HepG2 (cell line): Measurements from ENCODE around the gene ABHD12. TPM values are rescaled to one million over a fixed set of nuclear protein-coding genes. Genes with fewer than 3 reads are reported as not detected.

ENCODE experiments used
- ATAC-seq: fragments of 200-7000 bp; cut with Tn5 transposase; 3 replicates; pipeline ENCODE4 v1.9.1; 2020; ENCODE audit warnings: mild to moderate bottlenecking, moderate library complexity
- BruUV-seq: library from RNA; stranded (reverse); fragments of 400-500 nt; replicated peaks from 2 replicates; lab custom pipeline; 2021; lab: Mats Ljungman, UMichigan
- CTCF ChIA-PET: fragments of 300-600 bp; formaldehyde crosslinking; extraction: SDS; loops from one replicate; lab custom pipeline; 2021; ENCODE audit warnings: low total read pairs, inconsistent platforms, low intra/inter-chr PET ratio; lab: Yijun Ruan, JAX
- POLR2A ChIA-PET: fragments of 350-600 bp; sonication (Branson Sonifier 250); formaldehyde crosslinking; loops from one replicate; lab custom pipeline; 2020; ENCODE audit warnings: antibody characterized with exemption, inconsistent platforms; lab: Yijun Ruan, JAX
- DNase-seq: peaks from one replicate; pipeline ENCODE4 v3.0.0-alpha.2; 2015; ENCODE audit warnings: low spot score
- FAIRE-seq: peaks from 3 replicates; lab custom pipeline; 2011; peaks lifted over from hg19 to GRCh38; lab: Jason Lieb, UNC
- H2AFZ ChIP-seq: one replicate; pipeline ENCODE4 v1.6.1; 2011; ENCODE audit warnings: low read length, inconsistent platforms
- H3K27ac ChIP-seq: fragments of 300-600 bp; 3 replicates; pipeline ENCODE4 v1.8.0; 2011; ENCODE audit warnings: mixed run types, mild to moderate bottlenecking, mixed read lengths, low read length, inconsistent platforms; ENCODE audit not compliant: insufficient read depth; ENCODE audit errors: extremely low read length
- H3K27me3 ChIP-seq, 2 experiments: fragments of 200-600 bp in 1 of 2; 2 replicates in 1 of 2; 3 replicates in 1 of 2; pipeline versions ENCODE4 v1.6.0 to v1.8.0; 2011; ENCODE audit warnings: low read length in 2 of 2, mild to moderate bottlenecking in 2 of 2, moderate library complexity in 2 of 2, inconsistent platforms in 1 of 2; ENCODE audit not compliant: insufficient read depth in 2 of 2, control insufficient read depth in 1 of 2
- H3K36me3 ChIP-seq, 2 experiments: fragments of 200-600 bp in 1 of 2; replicated peaks in 1 of 2; 2 replicates in 1 of 2; 3 replicates in 1 of 2; pipeline versions ENCODE4 v1.5.1 to v1.8.0; 2011; ENCODE audit warnings: low read length in 2 of 2, inconsistent platforms in 1 of 2; ENCODE audit not compliant: insufficient read depth in 2 of 2, control insufficient read depth in 1 of 2
- H3K4me1 ChIP-seq: 2 replicates; pipeline ENCODE4 v1.5.1; 2012; ENCODE audit warnings: low read length, inconsistent platforms; ENCODE audit not compliant: insufficient read depth
- H3K4me2 ChIP-seq: 2 replicates; pipeline ENCODE4 v1.6.0; 2011; ENCODE audit warnings: low read depth, low read length, inconsistent platforms
- H3K4me3 ChIP-seq, 3 experiments: fragments of 200-600 bp in 1 of 3; sonication (generic), shearing (Covaris generic) in 1 of 3; replicated peaks in 1 of 3; 2 replicates each; pipeline ENCODE4 v1.5.1; 2011 to 2016; ENCODE audit warnings: low read length in 3 of 3, inconsistent platforms in 2 of 3, low read depth in 2 of 3, mild to moderate bottlenecking in 2 of 3, control low read depth in 1 of 3, mixed read lengths in 1 of 3; ENCODE audit not compliant: insufficient read depth in 1 of 3
- H3K79me2 ChIP-seq: one replicate; pipeline ENCODE4 v1.6.1; 2011; ENCODE audit warnings: low read length, inconsistent platforms; ENCODE audit not compliant: insufficient read depth
- H3K9ac ChIP-seq: 2 replicates; pipeline ENCODE4 v1.6.0; 2011; ENCODE audit warnings: mild to moderate bottlenecking, low read depth, low read length, inconsistent platforms; ENCODE audit not compliant: insufficient read depth
- H3K9me3 ChIP-seq: 2 replicates; pipeline ENCODE4 v1.5.1; 2012; ENCODE audit warnings: mild to moderate bottlenecking, low read length
- H4K20me1 ChIP-seq: 2 replicates; pipeline ENCODE4 v1.6.0; 2011; ENCODE audit warnings: inconsistent platforms, mild to moderate bottlenecking, low read length, moderate library complexity; ENCODE audit not compliant: insufficient read depth
- CHD2 ChIP-seq: IDR thresholded peaks from 2 replicates; pipeline ENCODE4 v1.6.1; 2011; ENCODE audit warnings: low read depth, low read length, improper control_type of control experiment
- FOXK2 ChIP-seq: fragments of 450-650 bp; IDR thresholded peaks from 2 replicates; pipeline ENCODE4 v1.6.1; 2016
- MBNL3 ChIP-seq: fragments of 250-450 bp; sonication (Bioruptor Pico); conservative IDR thresholded peaks from 2 replicates; pipeline ENCODE4 v1.8.0; 2022; ENCODE audit warnings: mild to moderate bottlenecking, inconsistent platforms
- MTF1 ChIP-seq: sonication (generic); formaldehyde crosslinking; IDR thresholded peaks from 2 replicates; pipeline ENCODE4 v1.5.0; 2020; ENCODE audit warnings: missing genetic modification reagents
- MXI1 ChIP-seq: IDR thresholded peaks from 3 replicates; pipeline ENCODE4 v1.6.1; 2012; ENCODE audit warnings: low read depth, low read length, inconsistent platforms, borderline replicate concordance
- RELA ChIP-seq: sonication (generic); formaldehyde crosslinking; IDR thresholded peaks from 2 replicates; pipeline ENCODE4 v1.4.0; 2020; ENCODE audit warnings: missing genetic modification reagents
- TMF1 ChIP-seq: sonication (generic); formaldehyde crosslinking; IDR thresholded peaks from 2 replicates; pipeline ENCODE4 v1.8.1; 2022; ENCODE audit warnings: low read depth, missing genetic modification reagents
- ZNF121 ChIP-seq: sonication (generic); formaldehyde crosslinking; IDR thresholded peaks from 2 replicates; pipeline ENCODE4 v1.5.0; 2020; ENCODE audit warnings: mild to moderate bottlenecking, missing genetic modification reagents
- ZNF275 ChIP-seq: sonication (generic); formaldehyde crosslinking; IDR thresholded peaks from 2 replicates; pipeline ENCODE4 v1.8.0; 2022; ENCODE audit warnings: missing genetic modification reagents, mild to moderate bottlenecking, inconsistent platforms, borderline replicate concordance
- ZNF570 ChIP-seq: sonication (generic); formaldehyde crosslinking; IDR thresholded peaks from 2 replicates; pipeline ENCODE4 v1.4.0; 2020; ENCODE audit warnings: mild to moderate bottlenecking, missing genetic modification reagents, borderline replicate concordance
- WGBS: methylation state at CpG from one replicate; pipeline ENCODE4 v1.1.6; 2017; ENCODE audit warnings: low lambda C conversion rate; 5-methylcytosine and 5-hydroxymethylcytosine counted together
- in situ Hi-C: cut with HindIII; loops from 2 replicates; pipeline ENCODE4 v1.10.0; 2017; ENCODE audit warnings: low pct_unique_long_range_greater_than_20kb; ENCODE audit not compliant: extremely low pct_ligation_motif_present
- intact Hi-C: fragments of 100-400 bp; cut with micrococcal nuclease; formaldehyde crosslinking; loops from one replicate; pipeline ENCODE4 v1.10.0; 2022; ENCODE audit not compliant: unreplicated experiment
- polyA plus RNA-seq, 8 experiments: library from polyadenylated mRNA; depleted of rRNA in 3 of 8; stranded (reverse) in 7 of 8; unstranded in 1 of 8; fragments of >200 nt; fragmentation: Illumina TruSeq in 4 of 8; extraction: Trizol in 4 of 8; gene quantifications; 2 replicates each; pipeline versions ENCODE4 v1.2.1 to v1.2.3, GENCODE V29; 2011 to 2016; ENCODE audit warnings: low read depth in 4 of 8, missing spikeins in 1 of 8, mixed read lengths in 1 of 8; ENCODE audit not compliant: insufficient read depth in 1 of 8
- total RNA-seq, 5 experiments: library from RNA; depleted of rRNA; stranded (reverse); fragments of >200 nt; fragmentation: Illumina TruSeq; extraction: Trizol; gene quantifications; 2 replicates each; pipeline ENCODE4 v1.2.3, GENCODE V29; 2016; ENCODE audit warnings: low read depth in 1 of 5
- TF ChIP-seq, protein P1 (sequence below): sonication (generic); formaldehyde crosslinking; IDR thresholded peaks from 2 replicates; pipeline ENCODE4 v1.5.0; 2020; ENCODE audit warnings: mild to moderate bottlenecking, missing genetic modification reagents
- TF ChIP-seq, protein P2 (sequence below): sonication (generic); formaldehyde crosslinking; IDR thresholded peaks from 2 replicates; pipeline ENCODE4 v1.8.1; 2023; ENCODE audit warnings: mild to moderate bottlenecking, missing genetic modification reagents, borderline replicate concordance
- TF ChIP-seq, protein P3 (sequence below): sonication (generic); formaldehyde crosslinking; IDR thresholded peaks from 2 replicates; pipeline ENCODE4 v1.5.0; 2020; ENCODE audit warnings: mild to moderate bottlenecking, missing genetic modification reagents

ABHD12 gene
- total and polyA plus RNA-seq, 2 of the 13 experiments (the other 11 are each of a cell fraction or from before 2014, with no cell fraction given): 23.5 to 72.1 TPM

DNA sequence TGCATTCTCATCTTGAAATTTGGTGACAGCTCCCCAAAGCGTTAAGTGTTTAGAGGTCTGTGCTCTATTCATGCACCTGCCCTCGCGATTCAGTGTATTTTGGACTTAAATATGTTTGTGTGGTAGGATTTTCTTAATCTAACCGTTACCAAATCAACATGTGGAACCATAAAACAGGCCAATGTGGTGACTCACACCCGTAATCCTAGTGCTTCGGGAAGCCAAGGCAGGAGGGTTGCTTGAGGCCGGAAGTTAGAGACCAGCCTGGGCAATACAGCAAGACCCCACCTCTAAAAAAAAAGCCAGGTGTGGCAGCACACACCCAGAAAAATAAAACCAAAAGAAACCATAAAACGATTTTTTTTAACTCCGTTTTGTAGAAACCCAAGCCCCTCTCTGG is 111.2 kb downstream of the ABHD12 start:
- intact Hi-C loops: no loop called here
- CTCF ChIA-PET: no interaction called here
- H2AFZ ChIP-seq: no peak overlapping the region

GRCh38 chr20:25278636-25279361 is 111.8 kb downstream of the ABHD12 start:
- Histone ChIP-seq H3K27ac (no peak overlapping the region), H3K4me2 (no peak overlapping the region), H3K9me3 (no peaks in the 10 kb centered on the region), H3K27me3 (no peaks in the 10 kb centered on the region), H4K20me1 (no peaks in the 10 kb centered on the region), H3K4me3 (no peak overlapping the region), H3K79me2 (no peaks in the 10 kb centered on the region), H3K4me1 (no peaks in the 10 kb centered on the region), H3K36me3 (peaks cover 62 to 89% of the 10 kb centered on the region in 2 experiments; a peak in 4 of 5 replicates), H3K9ac (no peak overlapping the region), H2AFZ (no peak overlapping the region)
- no TSS peak for BruUV-seq
- ATAC-seq (no peak), FAIRE-seq (no peak), DNase-seq (no peak)
- intact Hi-C loops (no loop called here), in situ Hi-C loops (no loop called here)
- 96% methylated on average over 24 of the region's 26 CpGs for WGBS
- POLR2A ChIA-PET: no interaction called here
- CTCF ChIA-PET: no interaction called here
- TF ChIP-seq MBNL3 (CRISPR knock-in tag) (no peak), CHD2 (no peak), MTF1 (CRISPR knock-in tag) (no peak), FOXK2 (no peak), ZNF275 (no peak), MXI1 (no peak), RELA (CRISPR knock-in tag) (no peak), ZNF570 (CRISPR knock-in tag) (no peak)
- TF ChIP-seq, protein P1, sequence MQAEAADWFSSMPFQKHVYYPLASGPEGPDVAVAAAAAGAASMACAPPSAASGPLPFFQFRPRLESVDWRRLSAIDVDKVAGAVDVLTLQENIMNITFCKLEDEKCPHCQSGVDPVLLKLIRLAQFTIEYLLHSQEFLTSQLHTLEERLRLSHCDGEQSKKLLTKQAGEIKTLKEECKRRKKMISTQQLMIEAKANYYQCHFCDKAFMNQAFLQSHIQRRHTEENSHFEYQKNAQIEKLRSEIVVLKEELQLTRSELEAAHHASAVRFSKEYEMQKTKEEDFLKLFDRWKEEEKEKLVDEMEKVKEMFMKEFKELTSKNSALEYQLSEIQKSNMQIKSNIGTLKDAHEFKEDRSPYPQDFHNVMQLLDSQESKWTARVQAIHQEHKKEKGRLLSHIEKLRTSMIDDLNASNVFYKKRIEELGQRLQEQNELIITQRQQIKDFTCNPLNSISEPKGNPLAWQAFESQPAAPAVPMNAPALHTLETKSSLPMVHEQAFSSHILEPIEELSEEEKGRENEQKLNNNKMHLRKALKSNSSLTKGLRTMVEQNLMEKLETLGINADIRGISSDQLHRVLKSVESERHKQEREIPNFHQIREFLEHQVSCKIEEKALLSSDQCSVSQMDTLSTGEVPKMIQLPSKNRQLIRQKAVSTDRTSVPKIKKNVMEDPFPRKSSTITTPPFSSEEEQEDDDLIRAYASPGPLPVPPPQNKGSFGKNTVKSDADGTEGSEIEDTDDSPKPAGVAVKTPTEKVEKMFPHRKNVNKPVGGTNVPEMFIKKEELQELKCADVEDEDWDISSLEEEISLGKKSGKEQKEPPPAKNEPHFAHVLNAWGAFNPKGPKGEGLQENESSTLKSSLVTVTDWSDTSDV (CRISPR knock-in tag): no peak
- TF ChIP-seq, protein P2, sequence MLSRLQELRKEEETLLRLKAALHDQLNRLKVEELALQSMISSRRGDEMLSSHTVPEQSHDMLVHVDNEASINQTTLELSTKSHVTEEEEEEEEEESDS: no peak
- TF ChIP-seq, protein P3, sequence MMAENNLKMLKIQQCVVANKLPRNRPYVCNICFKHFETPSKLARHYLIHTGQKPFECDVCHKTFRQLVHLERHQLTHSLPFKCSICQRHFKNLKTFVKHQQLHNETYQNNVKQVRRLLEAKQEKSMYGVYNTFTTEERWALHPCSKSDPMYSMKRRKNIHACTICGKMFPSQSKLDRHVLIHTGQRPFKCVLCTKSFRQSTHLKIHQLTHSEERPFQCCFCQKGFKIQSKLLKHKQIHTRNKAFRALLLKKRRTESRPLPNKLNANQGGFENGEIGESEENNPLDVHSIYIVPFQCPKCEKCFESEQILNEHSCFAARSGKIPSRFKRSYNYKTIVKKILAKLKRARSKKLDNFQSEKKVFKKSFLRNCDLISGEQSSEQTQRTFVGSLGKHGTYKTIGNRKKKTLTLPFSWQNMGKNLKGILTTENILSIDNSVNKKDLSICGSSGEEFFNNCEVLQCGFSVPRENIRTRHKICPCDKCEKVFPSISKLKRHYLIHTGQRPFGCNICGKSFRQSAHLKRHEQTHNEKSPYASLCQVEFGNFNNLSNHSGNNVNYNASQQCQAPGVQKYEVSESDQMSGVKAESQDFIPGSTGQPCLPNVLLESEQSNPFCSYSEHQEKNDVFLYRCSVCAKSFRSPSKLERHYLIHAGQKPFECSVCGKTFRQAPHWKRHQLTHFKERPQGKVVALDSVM (CRISPR knock-in tag): no peak

More for the DNA sequence above, 111.2 kb downstream of the ABHD12 start:
- TF ChIP-seq ZNF121 (peak; percentile 82), TMF1 (no peak)
- TF ChIP-seq, all 625 proteins: peak for 1
- Histone ChIP-seq H3K4me2 (no peak overlapping the region), H3K4me1 (no peaks in the 10 kb centered on the region), H3K27ac (no peak overlapping the region), H3K36me3 (peaks cover 63 to 89% of the 10 kb centered on the region in 2 experiments; a peak in 4 of 5 replicates), H3K27me3 (no peaks in the 10 kb centered on the region), H3K9me3 (no peaks in the 10 kb centered on the region), H3K4me3 (no peak overlapping the region), H3K79me2 (no peaks in the 10 kb centered on the region), H4K20me1 (no peaks in the 10 kb centered on the region), H3K9ac (no peak overlapping the region)
- POLR2A ChIA-PET: no interaction called here
- BruUV-seq: no TSS peak
- peak; percentile 40 for FAIRE-seq
- no peak for DNase-seq
- no peak for ATAC-seq
- in situ Hi-C loops: no loop called here
- WGBS: 91% methylated on average over 9 of the region's 9 CpGs
